NCI-H524 treated with DMSO at 0.1 percent for 48 hours (cell line): ENCODE measurements around the gene DPH5.
"Not testable (repeated sequence)": the region's sequence is repeated elsewhere in the genome, so short reads cannot be mapped to it uniquely, and the experiment has no call there.

Experiments
- DNase-seq: peaks from one replicate; lab custom pipeline; 2025; lab: John Stamatoyannopoulos, UW

Gene DPH5

DNA sequence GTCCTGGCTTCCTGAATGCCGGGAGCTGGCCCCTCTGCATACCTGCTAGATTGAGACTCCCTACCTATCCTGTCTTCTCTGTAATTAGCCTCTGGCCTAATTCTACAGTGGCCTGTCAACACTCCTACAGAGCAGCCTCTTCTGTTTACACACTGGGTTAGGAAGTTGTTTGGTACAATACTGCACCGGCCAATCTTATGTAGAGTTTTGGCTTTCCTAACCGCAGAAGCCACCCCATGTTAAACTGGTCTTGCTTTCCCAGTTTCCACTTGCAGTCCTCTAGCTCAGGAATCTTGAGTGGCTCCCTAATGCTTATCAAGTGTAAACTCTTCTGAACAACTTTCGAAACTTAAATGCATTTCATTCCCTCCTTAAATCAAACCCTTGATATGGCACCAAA is 42.8 kb downstream of the DPH5 start:
- DNase-seq, result no peak

DNA sequence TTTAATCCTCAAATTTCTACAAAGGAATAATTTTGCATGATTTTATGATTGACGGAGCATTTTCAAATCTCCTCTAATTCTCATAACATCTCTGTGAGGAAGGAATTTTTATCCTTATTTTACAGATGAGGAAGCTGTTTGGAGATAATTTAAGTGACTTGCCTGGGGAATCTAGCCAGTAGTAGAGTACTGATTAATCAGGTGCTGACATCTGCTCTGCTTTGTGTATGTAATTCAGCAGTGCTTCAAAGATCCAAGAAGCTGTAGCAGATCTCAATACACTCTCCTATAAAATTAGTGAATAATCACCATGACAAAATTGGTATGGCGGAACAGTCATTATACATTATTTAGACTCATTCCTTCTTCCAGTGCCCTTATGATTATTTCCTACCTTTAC is 46.0 kb downstream of the DPH5 start:
- DNase-seq, result no peak

DNA sequence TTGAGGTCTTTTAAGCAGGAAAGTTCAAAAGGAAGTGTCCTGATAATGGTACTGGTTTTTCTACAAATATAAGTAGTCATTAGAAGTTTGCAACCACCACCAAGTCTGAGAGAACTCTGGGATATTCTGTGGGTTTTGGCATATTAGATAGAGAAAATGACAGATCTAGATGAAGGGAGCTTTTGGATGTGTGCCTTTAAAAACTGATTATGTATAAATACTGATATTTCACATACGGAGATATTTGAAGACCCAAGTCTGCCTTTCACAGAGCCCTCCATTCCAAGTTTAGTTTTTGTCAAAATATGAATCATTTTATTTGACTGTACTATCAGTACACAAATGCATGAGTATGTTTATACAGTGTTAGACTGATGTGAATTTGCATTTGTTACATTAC is 48.6 kb downstream of the DPH5 start:
- DNase-seq, result no peak

DNA sequence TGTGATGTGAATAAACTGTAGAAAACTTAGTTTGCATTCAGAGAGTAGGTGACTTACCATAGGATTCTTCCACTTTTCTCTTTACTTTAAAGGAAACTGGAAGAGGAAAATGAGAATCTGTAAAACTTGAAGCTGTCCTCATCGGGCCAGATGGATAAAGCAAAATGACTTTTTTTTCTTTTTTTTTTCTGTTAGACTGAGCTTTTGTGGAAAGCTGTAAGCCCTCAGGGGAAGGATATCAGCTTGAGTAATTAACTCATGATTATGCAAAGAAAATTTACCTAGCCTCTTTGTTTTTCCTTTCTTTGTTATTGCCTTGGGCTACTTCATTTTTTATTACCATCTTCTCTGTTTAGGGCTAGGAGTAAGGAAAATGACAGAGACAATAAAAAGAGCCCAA is 53.4 kb downstream of the DPH5 start:
- no peak for DNase-seq

DNA sequence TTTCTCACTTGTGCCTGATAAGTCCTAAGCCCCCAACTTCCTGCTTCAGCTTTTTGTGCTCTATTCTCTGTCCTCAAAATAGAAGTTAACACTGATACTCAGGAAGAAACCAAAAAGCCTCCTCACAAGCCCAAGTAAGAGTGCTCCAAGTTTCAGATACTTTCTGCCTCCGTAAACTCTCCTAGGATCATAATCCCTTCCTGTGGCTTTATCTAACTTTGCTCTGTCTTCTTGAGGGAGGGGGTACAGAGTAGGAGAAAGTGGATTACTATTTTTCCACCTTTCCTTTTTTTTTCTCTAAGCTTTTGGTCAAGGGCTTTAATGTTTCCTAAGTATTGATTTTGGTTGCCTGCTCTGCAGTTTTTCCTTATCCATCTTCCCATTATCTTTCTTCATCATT is 54.6 kb downstream of the DPH5 start:
- no peak for DNase-seq

DNA sequence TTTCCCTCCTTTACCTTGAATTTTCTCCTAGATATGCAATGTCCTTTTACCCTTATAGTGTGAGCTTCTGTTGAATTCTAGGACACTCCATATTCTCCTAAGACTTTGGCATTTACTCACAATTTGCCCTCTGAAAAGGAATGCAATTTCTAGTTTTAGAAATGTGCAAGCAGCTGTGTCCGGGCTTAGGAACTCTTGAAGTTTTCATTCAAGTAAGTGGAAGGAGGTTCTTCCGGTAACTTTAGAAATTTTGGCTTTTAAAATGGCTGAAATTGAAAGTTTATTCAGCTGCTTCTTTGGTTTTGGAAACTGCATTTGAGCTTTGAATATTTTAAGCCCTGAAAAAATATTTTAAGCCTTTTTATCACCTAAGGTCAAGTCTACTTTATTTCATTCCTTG is 56.3 kb downstream of the DPH5 start:
- no peak for DNase-seq

DNA sequence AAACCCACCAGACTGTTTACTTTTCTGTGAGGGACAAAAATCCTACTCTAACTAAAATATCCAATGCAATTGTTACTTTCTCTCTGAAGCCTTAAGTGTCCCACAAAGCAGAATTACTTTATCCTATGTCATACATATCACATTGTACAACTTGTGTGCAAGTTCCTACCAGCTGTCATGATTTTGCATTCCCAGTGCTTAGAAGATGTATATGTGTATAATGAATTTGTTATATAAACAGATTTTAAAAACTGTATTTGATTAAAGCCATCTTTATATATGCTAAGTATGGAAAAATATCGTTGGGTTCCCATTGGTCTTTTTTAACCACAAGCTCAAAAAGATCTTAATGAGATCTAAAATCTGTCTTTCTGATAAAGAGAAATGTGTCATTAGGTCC is 57.0 kb downstream of the DPH5 start:
- no peak for DNase-seq

DNA sequence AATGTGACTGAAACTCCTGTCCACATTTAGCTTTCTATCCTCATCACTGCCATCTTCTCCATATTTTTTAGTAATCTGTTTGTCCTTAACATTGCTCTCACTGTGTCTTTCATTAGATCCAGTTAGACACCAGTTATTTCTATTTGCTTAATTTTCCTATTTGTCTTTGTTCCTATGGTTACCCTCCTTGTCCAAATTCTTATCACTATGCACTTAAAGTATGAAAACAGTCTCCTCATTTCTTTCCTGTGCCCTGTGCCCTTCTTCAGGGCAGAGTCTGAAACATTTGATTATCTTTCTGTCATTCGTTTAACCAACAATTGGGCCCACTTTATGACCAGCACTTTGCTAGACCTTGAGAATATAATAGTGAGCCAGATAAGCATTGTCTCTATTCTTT is 65.5 kb downstream of the DPH5 start:
- no peak for DNase-seq

DNA sequence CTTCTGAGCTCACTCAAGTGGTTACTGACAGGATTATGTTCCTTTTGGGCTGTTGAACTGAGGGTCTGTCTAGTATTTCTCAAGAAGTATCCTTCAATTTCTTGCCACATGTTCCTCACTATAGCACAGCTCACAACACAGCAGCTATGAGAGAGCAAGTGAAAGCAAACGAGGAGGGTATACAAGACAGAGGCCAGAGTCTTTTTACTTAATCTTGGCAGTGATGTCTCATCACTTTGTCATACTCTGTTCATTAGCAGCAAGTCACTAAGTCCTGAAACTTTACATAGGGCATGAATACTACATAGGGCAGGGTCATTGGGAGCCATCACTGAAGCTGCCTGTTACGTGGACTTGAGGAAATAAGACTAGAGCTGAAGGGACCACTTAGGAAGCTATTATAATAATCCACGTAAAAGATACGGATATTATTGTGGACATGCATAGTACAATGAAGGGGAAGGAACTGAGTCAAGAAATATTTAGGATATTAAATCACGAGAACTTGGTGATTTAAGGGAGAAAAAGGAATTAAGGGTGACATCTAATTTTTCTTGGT is 66.0 kb downstream of the DPH5 start:
- peak; percentile 90 for DNase-seq

DNA sequence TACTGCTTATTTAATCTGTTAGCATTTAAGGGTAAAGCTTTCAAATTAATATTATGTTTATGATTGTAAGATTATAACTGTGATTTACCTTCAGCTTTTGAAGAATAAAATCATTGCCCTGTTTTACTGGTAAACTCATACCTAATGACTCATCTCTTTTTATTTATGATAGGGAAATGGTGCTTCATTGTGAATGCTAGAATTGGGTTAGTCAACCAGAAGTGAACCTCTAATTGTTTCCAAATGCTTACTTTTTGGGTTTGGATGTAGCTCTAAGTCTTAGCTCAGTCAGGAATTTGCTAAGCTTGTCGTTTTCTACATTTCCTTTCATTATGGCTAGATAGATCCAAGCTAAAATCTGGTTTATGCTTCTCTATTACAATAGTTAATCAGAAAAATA is 70.3 kb downstream of the DPH5 start:
- no peak for DNase-seq

DNA sequence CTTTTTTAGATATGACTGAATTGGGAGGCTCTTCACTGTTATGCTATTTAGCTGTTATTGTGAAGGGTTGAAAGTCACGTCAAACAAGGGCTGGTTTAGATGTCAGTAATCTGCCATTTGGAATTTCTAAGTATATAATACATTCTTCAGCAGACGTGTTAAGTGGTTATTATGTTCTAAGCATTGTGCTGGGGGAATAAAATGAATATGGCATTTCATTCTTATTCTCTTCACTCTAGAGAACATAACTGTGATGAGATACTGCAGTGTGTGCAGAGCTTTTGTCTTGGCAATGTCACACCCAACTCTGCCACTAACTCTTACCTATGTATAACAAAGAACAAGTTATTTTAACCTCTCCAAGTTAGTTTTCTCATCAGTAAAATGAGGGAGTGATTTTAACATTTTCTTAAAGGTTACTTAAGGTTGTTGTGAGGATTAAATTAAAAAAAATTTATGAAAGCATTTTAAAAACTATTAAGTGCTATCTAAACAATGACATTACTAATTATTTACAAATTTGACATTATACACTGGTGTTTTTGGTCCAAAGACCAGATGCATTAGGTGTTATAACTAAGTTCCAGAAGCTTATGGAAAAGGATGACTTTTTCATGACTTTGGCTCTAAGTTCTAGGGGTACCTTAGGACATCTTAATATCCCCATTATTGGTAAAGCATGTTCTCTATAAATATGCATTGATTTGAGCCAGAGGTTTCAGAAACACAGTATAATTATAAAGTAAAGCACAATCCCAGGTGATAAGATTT is 71.4 kb downstream of the DPH5 start:
- DNase-seq, result no peak

DNA sequence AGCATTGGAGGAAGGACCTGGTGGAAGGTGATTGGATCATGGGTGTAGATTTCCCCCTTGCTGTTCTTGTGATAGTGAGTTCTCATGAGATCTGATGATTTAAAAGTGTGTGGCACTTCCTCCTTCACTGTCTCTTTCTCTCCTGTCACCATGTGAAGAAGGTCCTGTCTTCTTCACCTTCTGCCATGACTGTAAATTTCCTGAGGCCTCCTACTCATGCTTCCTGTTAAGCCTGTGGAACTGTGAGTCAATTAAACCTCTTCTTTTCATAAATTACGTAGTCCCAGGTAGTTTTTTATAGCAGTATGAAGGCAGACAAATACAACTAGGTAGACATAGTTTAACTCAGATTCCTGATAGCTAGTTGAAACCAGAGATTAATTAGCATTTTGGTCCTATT is 72.6 kb downstream of the DPH5 start:
- not testable (repeated sequence) for DNase-seq

DNA sequence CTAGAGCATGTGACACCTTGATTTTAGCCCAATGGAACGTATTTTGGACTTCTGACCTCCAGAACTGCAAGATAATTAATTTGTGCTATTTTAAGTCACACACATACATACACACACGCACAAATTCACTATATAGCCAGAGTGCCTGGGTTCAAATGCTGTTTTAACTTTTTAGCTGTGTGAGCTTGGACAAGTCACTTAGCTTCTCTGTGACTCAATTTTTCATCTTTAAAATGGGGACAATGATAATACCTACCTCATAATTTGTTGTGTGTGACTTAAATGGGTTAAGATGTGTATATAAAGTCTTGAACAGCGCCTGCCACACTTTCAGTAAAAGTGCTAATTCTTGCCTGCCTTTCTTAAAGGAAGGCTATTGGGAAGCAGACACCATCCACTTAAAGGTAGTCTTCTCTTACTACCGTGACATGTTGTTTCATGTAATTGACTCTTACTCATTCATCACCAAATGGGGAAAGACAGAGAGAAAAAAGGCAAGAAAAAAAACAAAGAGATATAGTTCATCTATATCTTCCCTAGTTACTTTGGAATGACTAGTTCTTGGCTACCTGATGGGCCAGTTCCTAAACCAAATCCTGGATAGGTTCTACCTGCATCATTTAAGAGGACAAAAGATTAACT is 73.4 kb downstream of the DPH5 start:
- no peak for DNase-seq

DNA sequence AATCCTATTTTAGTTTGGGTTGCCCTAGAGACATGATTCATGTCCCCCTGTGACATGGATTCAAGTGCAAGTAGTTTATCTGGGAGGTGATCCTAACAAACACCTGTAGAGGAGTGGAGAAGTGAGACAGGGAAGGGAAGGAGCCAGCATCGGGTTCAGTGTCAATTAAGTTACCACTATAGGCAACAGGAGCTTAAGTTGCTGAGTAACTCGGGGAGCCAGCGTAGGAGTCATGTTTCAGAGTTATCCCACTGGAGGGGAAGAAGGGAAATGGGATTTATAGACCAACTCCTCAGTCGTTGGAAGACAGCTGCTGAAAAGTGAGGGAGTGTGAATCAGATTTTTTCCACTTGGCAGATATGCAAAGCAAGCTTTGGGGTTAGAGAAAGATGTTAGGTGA is 74.8 kb downstream of the DPH5 start:
- DNase-seq, result no peak

DNA sequence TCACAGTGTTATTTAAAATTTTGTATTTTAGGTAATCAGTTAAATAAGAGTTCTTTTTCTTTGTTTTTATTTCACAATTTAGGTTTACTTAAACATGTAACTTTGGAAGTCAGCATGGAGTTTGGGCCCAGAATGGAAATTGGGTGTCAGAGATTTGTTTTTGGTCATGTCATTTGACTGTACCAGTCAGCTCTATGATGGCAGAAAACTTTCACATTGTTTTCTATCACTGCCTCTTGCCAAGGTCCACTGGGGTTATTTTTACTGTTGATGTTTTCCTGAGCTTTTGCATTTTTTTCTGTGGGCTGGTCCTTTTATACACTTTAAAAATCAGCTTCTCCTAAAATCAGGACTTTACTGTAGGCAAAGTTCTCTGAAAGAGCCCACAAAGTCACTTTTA is 75.2 kb downstream of the DPH5 start:
- DNase-seq, result no peak

DNA sequence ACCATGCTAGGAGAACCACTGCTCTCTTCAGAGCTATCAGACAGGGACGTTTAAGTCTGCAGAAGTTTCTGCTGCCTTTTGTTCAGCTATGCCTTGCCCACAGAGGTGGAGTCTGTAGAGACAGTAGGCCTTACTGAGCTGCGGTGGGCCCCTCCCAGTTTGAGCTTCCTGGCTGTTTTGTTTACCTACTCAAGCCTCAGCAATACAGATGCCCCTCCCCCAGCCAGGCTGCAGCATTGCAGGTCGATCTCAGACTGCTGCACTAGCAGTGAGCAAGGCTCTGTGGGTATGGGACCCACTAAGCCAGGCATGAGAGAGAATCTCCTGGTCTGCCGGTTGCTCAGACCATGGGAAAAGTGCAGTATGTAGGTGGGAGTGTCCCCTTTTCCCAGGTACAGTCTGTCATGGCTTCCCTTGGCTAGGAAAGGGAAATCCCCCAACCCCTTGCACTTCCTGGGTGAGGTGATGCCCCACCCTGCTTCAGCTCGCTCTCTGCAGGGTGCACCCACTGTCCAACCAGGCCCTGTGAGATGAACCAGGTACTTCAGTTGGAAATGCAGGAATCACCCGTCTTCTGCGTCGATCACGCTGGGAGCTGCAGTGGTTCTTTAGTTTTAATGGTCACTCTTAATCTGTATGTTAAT is 75.9 kb downstream of the DPH5 start:
- DNase-seq, result not testable (repeated sequence)

DNA sequence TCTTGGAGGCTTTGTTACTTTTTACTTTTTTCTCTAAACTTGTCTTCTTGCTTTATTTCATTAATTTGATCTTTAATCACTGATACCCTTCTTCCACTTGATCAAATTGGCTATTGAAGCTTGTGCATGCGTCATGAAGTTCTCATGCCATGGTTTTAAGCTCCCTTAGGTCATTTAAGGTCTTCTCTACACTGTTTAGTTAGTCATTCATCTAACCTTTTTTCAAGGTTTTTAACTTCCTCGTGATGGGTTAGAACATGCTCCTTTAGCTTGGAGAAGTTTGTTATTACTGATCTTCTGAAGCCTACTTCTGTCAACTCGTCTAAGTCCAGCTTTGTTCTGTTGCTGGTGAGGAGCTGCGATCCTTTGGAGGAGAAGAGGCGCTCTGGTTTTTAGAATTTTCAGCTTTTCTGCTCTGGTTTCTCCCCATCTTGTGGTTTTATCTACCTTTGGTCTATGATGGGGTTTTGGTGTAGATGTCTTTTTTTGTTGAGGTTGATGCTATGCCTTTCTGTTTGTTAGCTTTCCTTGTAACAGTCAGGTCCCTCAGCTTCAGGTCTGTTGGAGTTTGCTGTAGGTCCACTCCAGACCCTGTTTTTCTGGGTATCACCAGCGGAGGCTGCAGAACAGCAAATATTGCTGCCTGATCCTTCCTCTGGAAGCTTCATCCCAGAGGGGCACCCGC is 76.7 kb downstream of the DPH5 start:
- DNase-seq, result not testable (repeated sequence)

DNA sequence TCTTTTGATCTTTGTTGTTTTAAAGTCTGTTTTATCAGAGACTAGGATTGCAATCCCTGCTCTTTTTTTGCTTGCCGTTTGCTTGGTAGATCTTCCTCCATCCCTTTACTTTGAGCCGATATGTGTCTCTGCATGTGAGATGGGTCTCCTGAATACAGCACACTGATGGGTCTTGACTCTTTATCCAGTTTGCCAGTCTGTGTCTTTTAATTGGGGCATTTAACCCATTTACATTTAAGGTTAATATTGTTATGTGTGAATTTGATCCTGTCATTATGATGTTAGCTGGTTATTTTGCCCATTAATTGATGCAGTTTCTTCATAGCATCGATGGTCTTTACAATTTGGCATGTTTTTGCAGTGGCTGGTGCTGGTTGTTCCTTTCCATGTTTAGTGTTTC is 77.8 kb downstream of the DPH5 start:
- not testable (repeated sequence) for DNase-seq

DNA sequence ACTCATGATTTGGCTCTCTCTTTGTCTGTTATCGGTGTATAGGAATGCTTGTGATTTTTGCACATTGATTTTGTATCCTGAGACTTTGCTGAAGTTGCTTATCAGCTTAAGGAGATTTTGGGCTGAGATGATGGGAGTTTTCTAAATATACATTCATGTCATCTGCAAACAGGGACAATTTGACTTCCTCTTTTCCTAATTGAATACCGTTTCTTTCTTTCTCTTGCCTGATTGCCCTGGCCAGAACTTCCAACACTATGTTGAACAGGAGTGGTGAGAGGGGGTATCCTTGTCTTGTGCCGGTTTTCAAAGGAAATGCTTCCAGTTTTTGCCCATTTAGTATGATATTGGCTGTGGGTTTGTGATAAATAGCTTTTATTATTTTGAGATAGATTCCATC is 79.5 kb downstream of the DPH5 start:
- not testable (repeated sequence) for DNase-seq

DNA sequence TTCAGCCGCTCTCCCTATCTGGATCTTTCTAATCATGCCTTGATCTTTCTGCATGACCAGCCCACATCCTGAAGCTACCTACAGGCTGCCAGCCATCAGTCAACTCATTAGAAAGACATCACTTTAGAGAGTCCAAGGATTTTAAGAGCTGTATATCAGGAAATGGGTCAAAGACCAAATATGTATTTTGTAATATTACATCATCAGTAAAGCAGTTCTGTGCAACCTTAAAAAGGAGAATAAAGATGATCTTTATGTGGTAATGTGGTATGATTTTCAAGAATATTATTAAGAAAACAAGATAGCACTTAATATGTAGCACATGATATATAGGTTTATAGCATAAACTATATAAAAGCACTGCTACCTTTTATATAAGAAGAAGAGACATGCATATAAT is 82.1 kb downstream of the DPH5 start:
- DNase-seq, result no peak

DNA sequence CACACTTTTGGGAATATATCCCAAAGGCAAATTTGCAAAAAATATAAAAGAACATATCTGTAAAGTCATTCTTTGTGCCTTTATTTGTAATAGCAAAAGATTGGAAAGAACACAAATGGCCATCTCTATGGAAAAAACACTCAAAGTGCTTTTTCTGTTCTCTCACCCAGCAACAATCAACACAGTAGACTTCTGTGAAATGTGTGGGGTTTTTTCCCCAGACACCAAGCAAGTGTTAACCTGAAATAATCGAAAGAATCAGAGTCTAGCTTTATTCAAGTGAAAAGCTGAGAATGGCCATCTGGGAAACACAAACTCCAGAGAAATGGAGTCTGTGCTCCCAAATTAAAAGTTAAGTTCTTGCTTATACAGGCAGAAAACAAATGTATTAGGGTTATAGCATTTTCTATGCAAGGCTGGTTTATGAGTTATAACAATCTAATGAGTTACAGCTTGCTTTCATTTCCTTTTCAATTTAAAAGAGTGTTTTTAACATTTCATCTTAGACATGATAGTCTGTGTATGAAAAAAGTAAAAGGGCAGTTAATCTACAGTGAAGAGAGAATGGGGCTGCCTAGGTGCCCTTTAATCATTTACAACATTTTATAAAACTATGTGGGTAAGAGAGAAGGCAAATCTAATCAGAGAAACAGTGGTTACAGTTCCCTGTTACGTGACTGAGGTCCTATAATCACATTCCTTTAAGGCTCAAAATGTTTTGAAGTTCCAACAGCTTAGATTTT is 83.1 kb downstream of the DPH5 start:
- DNase-seq, result no peak
